LNCaP clone FGC (cell line): Measurements from ENCODE around the gene GALNTL6.
A peak's percentile ranks its signal among the peaks of the same experiment; 100 is the strongest.

Source experiments
- DNase-seq: peaks from one replicate; pipeline ENCODE4 v3.0.0-alpha.2; 2011; ENCODE audit warnings: low read depth
- H3K4me3 ChIP-seq: 2 replicates; pipeline ENCODE4 v1.5.1; 2011; ENCODE audit warnings: mild to moderate bottlenecking, low read depth, low read length, control low read depth
- CTCF ChIP-seq: IDR thresholded peaks from 2 replicates; pipeline ENCODE4 v1.5.1; 2012; ENCODE audit warnings: mild to moderate bottlenecking; ENCODE audit not compliant: control insufficient read depth, insufficient read depth; ENCODE audit errors: extremely low read depth

GALNTL6 gene

GRCh38 chr4:171812665-171813525 lies at the start of gene GALNTL6:
Gene GALNTL6 (plus strand): TSS chr4:171813404.
- H3K4me3 ChIP-seq, result peak within 1 kb of the TSS; percentile 39
- TF ChIP-seq CTCF, result no peak
- DNase-seq, result no peak

GRCh38 chr4:171765514-171765913 lies 47.7 kb upstream of the GALNTL6 start:
- DNase-seq, result no peak
- no peak overlapping the region for H3K4me3 ChIP-seq
- no peak for TF ChIP-seq CTCF

DNA sequence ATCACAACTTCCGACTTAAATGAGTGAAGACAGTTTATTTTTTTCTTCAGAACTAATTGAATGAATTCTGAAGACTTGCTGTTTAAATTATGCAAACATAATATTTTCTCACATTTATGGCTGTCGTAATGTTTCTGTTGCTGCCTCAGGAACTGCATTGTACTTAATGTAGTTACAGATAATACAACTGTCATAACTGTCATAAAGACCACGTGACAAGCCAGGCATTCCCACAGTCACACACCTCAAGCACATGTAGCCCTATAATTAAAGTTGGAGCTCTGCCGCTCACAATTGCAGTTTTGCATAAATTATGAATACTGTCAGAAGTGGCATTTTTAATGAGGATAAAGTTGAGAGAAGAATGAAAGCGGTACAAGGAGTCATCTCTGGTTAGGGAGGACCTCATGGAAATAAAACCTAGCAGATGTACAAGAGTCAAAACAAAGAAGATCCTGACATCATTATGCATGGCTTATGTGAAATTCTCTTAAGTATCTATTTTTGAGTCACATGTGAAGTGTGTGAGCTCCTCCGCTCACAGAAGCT lies 38.5 kb upstream of the GALNTL6 start:
- no peak overlapping the region for H3K4me3 ChIP-seq
- no peak for TF ChIP-seq CTCF
- DNase-seq, result no peak

GRCh38 chr4:171779301-171779700 lies 33.9 kb upstream of the GALNTL6 start:
- H3K4me3 ChIP-seq, result no peak overlapping the region
- DNase-seq, result no peak
- TF ChIP-seq CTCF, result no peak

- no peak for DNase-seq
- peak; percentile 33 for TF ChIP-seq CTCF
- H3K4me3 ChIP-seq, result no peak overlapping the region
These were observed 27.8 kb upstream of the GALNTL6 start for GRCh38 chr4:171785388-171785787.

GRCh38 chr4:171793723-171794122 lies 19.5 kb upstream of the GALNTL6 start:
- no peak overlapping the region for H3K4me3 ChIP-seq
- no peak for DNase-seq
- TF ChIP-seq CTCF, result no peak
